Retinal pigment epithelial cell (primary cell): ENCODE results near the gene ERVW-1.
A peak's percentile ranks its signal among the peaks of the same experiment; 100 is the strongest.
"Not testable (repeated sequence)": the region's sequence is repeated elsewhere in the genome, so short reads cannot be mapped to it uniquely, and the experiment has no call there.

Experiments
- DNase-seq: peaks from one replicate; pipeline ENCODE4 v3.0.0-alpha.2; 2010; ENCODE audit warnings: low read depth
- H3K4me3 ChIP-seq: 2 replicates; pipeline ENCODE4 v1.5.1; 2011; ENCODE audit warnings: mild to moderate bottlenecking, low read length, control low read depth, moderate library complexity
- TF ChIP-seq, protein P1 (sequence below): conservative IDR thresholded peaks from 2 replicates; pipeline ENCODE4 v1.5.1; 2011; ENCODE audit warnings: low read depth, low read length, control low read depth, inconsistent platforms

Gene ERVW-1

DNA sequence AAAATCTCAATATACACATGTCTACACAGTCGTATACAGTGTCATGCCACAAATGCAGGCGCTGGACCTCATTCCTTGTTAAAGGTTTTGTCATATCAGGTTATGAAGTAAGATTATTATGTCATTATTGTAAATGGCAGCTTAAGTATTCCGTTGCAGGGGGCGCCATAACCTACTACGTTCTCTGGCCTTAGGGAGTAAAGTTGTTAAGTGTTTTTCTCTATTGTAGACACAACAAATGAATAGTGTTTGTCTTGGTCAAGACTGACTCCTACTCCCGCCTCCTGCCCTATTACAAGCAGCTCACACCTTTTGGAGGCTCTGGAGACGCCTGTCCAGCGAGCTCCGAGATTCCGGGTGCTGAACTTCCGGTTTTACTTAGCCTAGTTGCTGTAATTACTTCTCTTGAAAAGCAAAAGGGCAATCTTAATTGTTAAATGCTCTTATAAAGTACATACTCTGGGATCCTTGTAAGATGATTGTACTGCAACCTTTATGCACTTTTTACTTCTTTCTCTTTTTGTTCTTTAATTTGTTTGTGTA is 29.5 kb downstream of the ERVW-1 start:
- TF ChIP-seq, protein P1, sequence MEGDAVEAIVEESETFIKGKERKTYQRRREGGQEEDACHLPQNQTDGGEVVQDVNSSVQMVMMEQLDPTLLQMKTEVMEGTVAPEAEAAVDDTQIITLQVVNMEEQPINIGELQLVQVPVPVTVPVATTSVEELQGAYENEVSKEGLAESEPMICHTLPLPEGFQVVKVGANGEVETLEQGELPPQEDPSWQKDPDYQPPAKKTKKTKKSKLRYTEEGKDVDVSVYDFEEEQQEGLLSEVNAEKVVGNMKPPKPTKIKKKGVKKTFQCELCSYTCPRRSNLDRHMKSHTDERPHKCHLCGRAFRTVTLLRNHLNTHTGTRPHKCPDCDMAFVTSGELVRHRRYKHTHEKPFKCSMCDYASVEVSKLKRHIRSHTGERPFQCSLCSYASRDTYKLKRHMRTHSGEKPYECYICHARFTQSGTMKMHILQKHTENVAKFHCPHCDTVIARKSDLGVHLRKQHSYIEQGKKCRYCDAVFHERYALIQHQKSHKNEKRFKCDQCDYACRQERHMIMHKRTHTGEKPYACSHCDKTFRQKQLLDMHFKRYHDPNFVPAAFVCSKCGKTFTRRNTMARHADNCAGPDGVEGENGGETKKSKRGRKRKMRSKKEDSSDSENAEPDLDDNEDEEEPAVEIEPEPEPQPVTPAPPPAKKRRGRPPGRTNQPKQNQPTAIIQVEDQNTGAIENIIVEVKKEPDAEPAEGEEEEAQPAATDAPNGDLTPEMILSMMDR, result peak; percentile 57
- peak overlapping the region; percentile 85 for H3K4me3 ChIP-seq
- peak; percentile 16 for DNase-seq

DNA sequence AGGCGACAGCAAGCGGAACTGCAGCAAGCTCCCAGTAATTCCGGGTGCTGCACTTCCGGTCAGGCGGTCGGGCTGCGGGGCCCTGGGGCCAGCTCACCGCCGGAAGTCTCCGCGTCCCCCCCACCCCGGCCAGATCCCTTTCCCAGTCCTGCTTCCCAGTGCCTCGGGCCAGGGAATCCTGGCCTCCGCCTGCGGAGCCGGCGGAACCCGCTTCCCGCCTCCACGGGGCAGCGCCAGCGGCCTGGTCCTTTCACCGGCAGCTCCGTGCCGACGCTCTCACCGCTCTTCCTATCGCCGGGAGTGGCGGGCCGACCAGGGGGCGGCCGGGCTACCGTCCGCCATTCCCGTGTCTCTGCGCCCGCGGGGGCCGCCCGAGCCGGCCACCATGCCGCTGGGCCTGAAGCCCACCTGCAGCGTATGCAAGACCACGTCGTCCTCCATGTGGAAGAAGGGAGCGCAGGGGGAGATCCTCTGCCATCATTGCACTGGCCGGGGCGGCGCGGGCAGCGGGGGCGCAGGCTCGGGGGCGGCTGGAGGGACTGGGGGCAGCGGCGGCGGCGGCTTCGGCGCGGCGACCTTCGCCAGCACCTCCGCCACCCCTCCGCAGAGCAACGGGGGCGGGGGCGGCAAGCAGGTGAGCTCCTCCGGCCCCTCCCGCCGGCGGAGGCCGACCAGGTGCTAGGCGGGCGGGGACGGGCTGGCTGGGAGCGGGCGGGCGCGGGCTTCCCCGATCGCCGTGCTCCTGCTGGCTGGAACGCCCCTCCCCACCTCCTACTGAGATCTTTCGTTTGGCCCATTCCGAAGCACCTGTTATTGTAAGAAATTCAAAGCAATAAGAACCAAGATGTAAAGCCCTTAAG is 30.2 kb downstream of the ERVW-1 start, which contains the start of gene GATAD1:
Gene GATAD1 (plus strand): TSS at position 138 of the 860 bp plus-strand sequence. CDS start 248 bp downstream, at position 386.
- peak; percentile 74 for DNase-seq
- H3K4me3 ChIP-seq, result peak within 1 kb of the TSS; percentile 85
- TF ChIP-seq, protein P1, result peak; percentile 89

DNA sequence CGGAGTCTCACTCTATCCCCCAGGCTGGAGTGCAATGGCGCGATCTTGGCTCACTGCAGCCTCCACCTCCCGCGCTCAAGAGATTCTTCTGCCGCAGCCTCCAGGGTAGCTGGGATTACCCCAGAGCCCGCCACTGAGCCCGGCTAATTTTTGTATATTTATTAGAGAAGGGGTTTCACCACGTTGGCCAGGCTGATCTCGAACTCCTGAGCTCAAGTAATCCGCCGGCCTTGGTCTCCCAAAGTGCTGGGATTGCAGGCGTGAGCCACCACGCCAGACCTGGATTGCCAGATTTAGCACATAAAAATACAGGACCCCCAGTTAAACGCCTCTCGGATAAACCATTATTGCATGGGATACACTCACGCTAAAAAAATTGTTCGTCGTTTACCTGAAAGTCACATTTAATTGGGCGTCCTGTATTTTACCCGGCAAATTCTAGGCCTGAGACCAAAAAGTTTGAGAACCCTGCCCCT is 30.8 kb downstream of the ERVW-1 start:
- no peak for DNase-seq
- TF ChIP-seq, protein P1, result no peak
- H3K4me3 ChIP-seq, result peak overlapping the region; percentile 85

DNA sequence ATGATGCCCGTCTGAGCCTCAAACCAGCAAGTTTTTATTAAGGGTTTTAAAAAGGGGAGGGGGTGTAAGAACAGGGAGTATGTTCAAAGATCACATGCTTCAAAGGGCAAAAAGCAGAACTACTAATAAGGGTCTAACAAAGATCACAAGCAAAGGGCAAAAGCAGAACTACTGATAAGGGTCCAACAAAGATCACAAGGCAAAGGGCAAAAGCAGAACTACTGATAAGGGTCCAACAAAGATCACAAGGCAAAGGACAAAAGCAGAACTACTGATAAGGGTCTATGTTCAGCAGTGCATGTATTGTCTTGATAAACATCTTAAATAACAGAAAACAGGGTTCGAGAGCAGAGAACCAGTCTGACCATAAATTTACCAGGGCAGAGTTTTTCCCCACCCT is 35.0 kb downstream of the ERVW-1 start:
- not testable (repeated sequence) for H3K4me3 ChIP-seq, DNase-seq

DNA sequence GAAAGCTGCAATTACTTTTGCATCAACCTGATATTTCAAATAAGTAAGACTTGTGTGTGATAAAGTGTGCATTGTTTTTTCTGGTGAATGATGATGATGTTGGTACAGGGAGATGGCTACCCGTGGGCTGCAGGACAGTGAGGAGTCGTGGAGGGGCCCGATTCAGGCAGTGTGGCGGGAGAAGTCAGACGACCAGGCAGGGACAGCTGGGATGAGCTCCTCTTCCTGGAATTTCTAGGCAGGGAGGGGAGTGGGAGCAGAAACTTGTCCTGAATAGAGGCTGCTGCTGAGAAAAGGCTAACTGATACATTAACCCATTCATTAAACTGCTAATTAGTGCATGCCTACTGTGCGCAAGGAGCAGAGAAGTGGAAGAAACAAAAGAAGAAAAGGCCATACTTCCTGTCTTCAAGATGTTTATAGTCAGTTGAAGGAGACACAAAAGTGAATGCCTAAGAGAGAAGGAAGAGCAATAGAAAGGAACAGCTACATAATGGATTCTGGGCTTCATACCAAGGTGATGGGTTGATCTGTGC is 39.7 kb downstream of the ERVW-1 start:
- DNase-seq, result no peak
- H3K4me3 ChIP-seq, result no peak overlapping the region
- TF ChIP-seq, protein P1, result no peak

DNA sequence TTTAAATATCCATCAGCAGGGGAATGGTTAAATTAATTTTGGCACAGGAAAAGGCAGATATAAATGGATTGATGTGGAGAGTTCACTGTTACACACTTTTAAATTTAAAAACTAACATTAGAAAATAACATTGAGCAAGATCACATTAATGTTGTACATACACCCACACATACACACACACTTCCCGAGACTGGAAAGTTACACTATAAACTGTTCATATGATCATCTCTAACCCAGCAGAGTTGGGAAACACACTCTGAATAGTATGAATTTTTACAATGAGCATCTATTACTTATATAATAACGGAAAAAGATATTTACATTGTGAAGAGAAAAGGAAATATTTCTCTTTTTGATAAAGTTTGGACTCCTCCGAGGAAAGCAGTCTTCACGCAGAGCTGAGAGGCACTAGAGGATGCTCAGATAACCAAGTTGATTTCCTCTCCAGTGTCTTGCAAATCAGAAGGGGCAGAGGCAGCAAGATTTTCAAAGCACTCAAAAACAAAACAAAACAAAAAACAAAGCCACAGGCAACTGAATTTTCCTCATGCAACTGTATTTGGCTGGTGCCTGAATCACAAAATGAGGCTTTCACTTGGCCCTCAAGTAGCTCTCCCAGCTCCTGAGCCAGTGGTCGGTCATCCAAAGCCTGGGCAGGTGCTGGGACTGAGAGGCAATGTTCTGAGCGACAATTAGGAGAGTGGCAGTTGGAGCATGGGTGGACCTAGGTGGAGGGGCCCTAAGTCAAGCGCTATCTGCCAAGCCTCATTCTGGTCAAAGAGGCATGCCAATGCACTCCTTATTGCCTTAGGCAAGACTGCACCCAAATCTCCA is 40.9 kb downstream of the ERVW-1 start:
- no peak overlapping the region for H3K4me3 ChIP-seq
- TF ChIP-seq, protein P1, result no peak
- no peak for DNase-seq

DNA sequence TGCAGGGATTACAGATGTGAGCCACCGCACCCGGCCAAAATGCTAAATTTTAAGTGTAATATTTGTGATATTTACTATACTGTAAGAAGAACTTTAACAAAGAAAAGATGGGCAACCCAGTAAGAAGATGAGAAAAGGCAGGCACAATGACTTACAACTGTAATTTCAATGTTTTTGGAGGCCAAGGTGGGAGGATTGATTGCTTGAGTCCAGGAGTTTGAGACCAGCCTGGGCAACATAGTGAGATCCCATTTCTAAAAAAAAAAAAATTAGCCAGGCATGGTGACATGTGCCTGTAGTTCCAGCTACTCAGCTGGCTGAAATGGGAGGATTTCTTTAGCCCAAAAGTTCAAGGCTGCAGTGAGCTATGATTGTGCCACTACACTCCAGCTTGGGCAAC is 42.2 kb downstream of the ERVW-1 start:
- no peak overlapping the region for H3K4me3 ChIP-seq
- TF ChIP-seq, protein P1, result no peak
- no peak for DNase-seq
